KMS-11 (cell line): ENCODE measurements around the gene TNFRSF14.

Experiments
- H2AFZ ChIP-seq: fragments of 200-600 bp; sonication (generic); 2 replicates; pipeline ENCODE4 v1.6.1; 2016; ENCODE audit warnings: antibody characterized with exemption, mixed run types, low read depth
- H3K27ac ChIP-seq: fragments of 200-600 bp; sonication (generic); 2 replicates; pipeline ENCODE4 v1.6.1; 2016; ENCODE audit warnings: mild to moderate bottlenecking, mixed run types
- H3K27me3 ChIP-seq: fragments of 200-600 bp; sonication (generic); 2 replicates; pipeline ENCODE4 v1.6.1; 2017; ENCODE audit warnings: mild to moderate bottlenecking, low read depth, mixed run types, moderate library complexity; ENCODE audit not compliant: insufficient read depth
- H3K36me3 ChIP-seq: fragments of 200-600 bp; sonication (generic); 2 replicates; pipeline ENCODE4 v1.6.1; 2017; ENCODE audit warnings: mild to moderate bottlenecking, mixed run types; ENCODE audit not compliant: insufficient read depth
- H3K4me1 ChIP-seq: fragments of 200-600 bp; sonication (generic); 2 replicates; pipeline ENCODE4 v1.6.1; 2016; ENCODE audit warnings: mild to moderate bottlenecking, low read depth, mixed run types; ENCODE audit not compliant: poor library complexity, severe bottlenecking
- H3K4me2 ChIP-seq: fragments of 200-600 bp; sonication (generic); 2 replicates; pipeline ENCODE4 v1.7.0; 2016; ENCODE audit warnings: mild to moderate bottlenecking, mixed run types
- H3K4me3 ChIP-seq: fragments of 200-600 bp; sonication (generic); IDR thresholded peaks from 2 replicates; pipeline ENCODE4 v1.6.1; 2017; ENCODE audit warnings: low read depth, low read length, mixed read lengths; ENCODE audit not compliant: insufficient read depth
- H3K79me2 ChIP-seq: fragments of 200-600 bp; sonication (generic); 2 replicates; pipeline ENCODE4 v1.6.1; 2016; ENCODE audit warnings: low read depth, mixed run types; ENCODE audit not compliant: insufficient read depth
- H3K9ac ChIP-seq: fragments of 200-600 bp; sonication (generic); 2 replicates; pipeline ENCODE4 v1.6.1; 2016; ENCODE audit warnings: mild to moderate bottlenecking, mixed run types
- H4K20me1 ChIP-seq: fragments of 200-600 bp; sonication (generic); 2 replicates; pipeline ENCODE4 v1.6.1; 2016; ENCODE audit warnings: mild to moderate bottlenecking, mixed run types; ENCODE audit not compliant: insufficient read depth
- TF ChIP-seq, protein P1 (sequence below): fragments of 200-600 bp; sonication (generic); conservative IDR thresholded peaks from 2 replicates; pipeline ENCODE4 v1.6.1; 2017; ENCODE audit warnings: low read depth, mild to moderate bottlenecking, antibody characterized with exemption, low read length, moderate library complexity, mixed read lengths

TNFRSF14 gene

DNA sequence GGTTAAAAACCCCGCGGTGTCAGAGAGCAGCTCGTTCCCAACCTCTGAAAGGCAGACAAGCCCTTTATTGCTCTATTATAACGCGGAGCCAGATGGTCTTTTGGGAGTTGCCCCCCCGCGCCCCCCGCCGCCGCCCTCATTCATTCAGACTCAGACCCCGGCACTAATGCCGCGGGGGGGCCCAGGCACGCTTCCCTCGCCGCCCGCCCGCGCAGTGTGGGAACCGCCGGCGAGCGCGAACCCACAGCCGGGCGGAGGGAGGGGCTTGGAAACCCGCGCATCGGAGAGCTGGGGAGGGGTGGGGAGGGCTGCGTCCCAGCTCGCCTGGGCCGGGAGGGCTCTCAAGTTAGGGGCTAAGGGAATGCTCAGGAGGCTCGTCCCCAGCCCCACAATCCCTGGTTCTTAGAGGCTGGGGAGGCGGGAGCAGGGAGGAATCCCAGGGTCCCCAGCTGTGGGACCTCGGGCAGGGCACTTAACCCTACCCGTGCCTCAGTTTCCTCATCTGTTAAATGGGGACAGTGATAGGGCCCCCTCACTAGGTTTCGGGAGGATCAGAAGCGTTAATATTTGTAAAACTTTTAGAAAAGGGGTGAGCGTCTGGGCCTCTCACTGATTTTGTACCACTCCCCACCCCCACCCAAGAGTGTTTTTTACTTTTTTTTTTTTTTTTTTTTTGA lies 15.2 kb upstream of the TNFRSF14 start:
- no peak overlapping the region for H2AFZ ChIP-seq
- no peaks in the 10 kb centered on the region for H3K79me2 ChIP-seq
- TF ChIP-seq, protein P1, sequence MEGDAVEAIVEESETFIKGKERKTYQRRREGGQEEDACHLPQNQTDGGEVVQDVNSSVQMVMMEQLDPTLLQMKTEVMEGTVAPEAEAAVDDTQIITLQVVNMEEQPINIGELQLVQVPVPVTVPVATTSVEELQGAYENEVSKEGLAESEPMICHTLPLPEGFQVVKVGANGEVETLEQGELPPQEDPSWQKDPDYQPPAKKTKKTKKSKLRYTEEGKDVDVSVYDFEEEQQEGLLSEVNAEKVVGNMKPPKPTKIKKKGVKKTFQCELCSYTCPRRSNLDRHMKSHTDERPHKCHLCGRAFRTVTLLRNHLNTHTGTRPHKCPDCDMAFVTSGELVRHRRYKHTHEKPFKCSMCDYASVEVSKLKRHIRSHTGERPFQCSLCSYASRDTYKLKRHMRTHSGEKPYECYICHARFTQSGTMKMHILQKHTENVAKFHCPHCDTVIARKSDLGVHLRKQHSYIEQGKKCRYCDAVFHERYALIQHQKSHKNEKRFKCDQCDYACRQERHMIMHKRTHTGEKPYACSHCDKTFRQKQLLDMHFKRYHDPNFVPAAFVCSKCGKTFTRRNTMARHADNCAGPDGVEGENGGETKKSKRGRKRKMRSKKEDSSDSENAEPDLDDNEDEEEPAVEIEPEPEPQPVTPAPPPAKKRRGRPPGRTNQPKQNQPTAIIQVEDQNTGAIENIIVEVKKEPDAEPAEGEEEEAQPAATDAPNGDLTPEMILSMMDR, result no peak
- H3K4me1 ChIP-seq, result peaks cover 12% of the 10 kb centered on the region
- no peak overlapping the region for H3K9ac ChIP-seq
- H3K36me3 ChIP-seq, result no peaks in the 10 kb centered on the region
- H3K4me2 ChIP-seq, result no peak overlapping the region; the same call in 1 of the 2 replicates
- H3K27ac ChIP-seq, result no peak overlapping the region
- H4K20me1 ChIP-seq, result no peaks in the 10 kb centered on the region
- H3K4me3 ChIP-seq, result no peak overlapping the region
- H3K27me3 ChIP-seq, result peaks cover 19% of the 10 kb centered on the region; the same call in 1 of the 2 replicates

GRCh38 chr1:2541619-2542245 lies 14.4 kb upstream of the TNFRSF14 start:
- H3K4me1 ChIP-seq, result peaks cover 12% of the 10 kb centered on the region
- H3K27me3 ChIP-seq, result peaks cover 11% of the 10 kb centered on the region; the same call in 1 of the 2 replicates
- no peaks in the 10 kb centered on the region for H3K79me2 ChIP-seq
- H2AFZ ChIP-seq, result no peak overlapping the region
- H3K9ac ChIP-seq, result no peak overlapping the region
- H3K4me2 ChIP-seq, result no peak overlapping the region; the same call in 1 of the 2 replicates
- H3K27ac ChIP-seq, result no peak overlapping the region
- no peaks in the 10 kb centered on the region for H3K36me3 ChIP-seq
- no peak overlapping the region for H3K4me3 ChIP-seq
- TF ChIP-seq, protein P1, result no peak
- no peaks in the 10 kb centered on the region for H4K20me1 ChIP-seq

DNA sequence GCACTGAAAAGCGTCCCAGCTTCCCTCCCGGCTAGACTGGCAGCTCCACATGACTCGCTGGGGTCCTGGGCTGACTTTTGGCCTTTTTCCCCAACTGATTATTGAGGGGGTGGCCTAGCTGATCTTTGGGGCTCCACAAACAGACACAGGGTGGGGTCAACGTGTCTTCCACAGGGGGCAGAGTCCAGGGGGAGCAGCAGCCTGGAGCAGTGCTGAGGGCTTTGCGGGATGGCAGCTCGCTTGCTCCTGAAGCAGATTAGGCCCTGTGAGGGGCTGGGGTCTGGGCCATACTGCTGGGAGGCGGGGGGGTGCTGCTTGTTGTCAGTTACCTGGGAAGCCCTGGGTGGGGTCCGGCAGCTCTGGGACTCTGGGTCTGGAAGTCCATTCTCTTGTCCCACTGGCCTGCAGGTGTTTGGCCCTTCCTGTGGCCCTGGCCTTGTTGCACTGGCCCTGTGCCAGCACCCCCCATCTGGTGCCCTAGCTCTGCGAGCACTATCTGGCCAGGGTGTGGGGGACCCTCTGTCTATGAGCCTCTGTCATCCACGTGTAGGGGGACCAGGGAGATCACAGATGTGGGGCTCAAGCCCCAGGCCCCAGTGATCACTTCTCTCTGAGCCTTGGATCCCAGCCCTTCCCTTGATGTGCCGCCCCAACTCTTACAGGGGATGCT lies 13.8 kb upstream of the TNFRSF14 start:
- H3K9ac ChIP-seq, result no peak overlapping the region
- no peaks in the 10 kb centered on the region for H4K20me1 ChIP-seq
- no peak overlapping the region for H3K4me3 ChIP-seq
- TF ChIP-seq, protein P1, result no peak
- no peaks in the 10 kb centered on the region for H3K79me2 ChIP-seq
- H3K27me3 ChIP-seq, result peaks cover 5% of the 10 kb centered on the region; the same call in 1 of the 2 replicates
- H3K4me2 ChIP-seq, result no peak overlapping the region
- H2AFZ ChIP-seq, result no peak overlapping the region
- peaks cover 13% of the 10 kb centered on the region for H3K4me1 ChIP-seq
- H3K27ac ChIP-seq, result no peak overlapping the region
- H3K36me3 ChIP-seq, result no peaks in the 10 kb centered on the region

- Histone ChIP-seq H2AFZ (no peak overlapping the region), H3K27me3 (peaks cover 2% of the 10 kb centered on the region; the same call in 1 of the 2 replicates), H3K79me2 (no peaks in the 10 kb centered on the region), H3K27ac (no peak overlapping the region), H3K4me2 (no peak overlapping the region), H3K4me3 (no peak overlapping the region), H4K20me1 (no peaks in the 10 kb centered on the region), H3K9ac (no peak overlapping the region), H3K36me3 (no peaks in the 10 kb centered on the region), H3K4me1 (peaks cover 24% of the 10 kb centered on the region)
- TF ChIP-seq, protein P1, result no peak
Measured at GRCh38 chr1:2543543-2544092, 12.6 kb upstream of the TNFRSF14 start.
